GM10248 (cell line): Measurements from ENCODE around the gene STAB2.

Source experiments
- CTCF ChIA-PET: fragments of 300-600 bp; sonication (Branson Sonifier 250); formaldehyde crosslinking; extraction: SDS; loops from one replicate; lab custom pipeline; 2021; ENCODE audit warnings: antibody characterized with exemption; lab: Yijun Ruan, JAX
- POLR2A ChIA-PET: fragments of 350-650 bp; sonication (Branson Sonifier 250); formaldehyde crosslinking; extraction: SDS; loops from one replicate; lab custom pipeline; 2020; ENCODE audit warnings: antibody characterized with exemption; lab: Yijun Ruan, JAX
- DNase-seq: peaks from one replicate; pipeline ENCODE4 v3.0.0; 2012; ENCODE audit errors: extremely low spot score
- CTCF ChIP-seq: IDR thresholded peaks from 2 replicates; pipeline ENCODE4 v1.5.1; 2012; ENCODE audit warnings: mild to moderate bottlenecking, low read depth; ENCODE audit errors: extremely low read depth, missing control alignments, control extremely low read depth

Gene STAB2

DNA sequence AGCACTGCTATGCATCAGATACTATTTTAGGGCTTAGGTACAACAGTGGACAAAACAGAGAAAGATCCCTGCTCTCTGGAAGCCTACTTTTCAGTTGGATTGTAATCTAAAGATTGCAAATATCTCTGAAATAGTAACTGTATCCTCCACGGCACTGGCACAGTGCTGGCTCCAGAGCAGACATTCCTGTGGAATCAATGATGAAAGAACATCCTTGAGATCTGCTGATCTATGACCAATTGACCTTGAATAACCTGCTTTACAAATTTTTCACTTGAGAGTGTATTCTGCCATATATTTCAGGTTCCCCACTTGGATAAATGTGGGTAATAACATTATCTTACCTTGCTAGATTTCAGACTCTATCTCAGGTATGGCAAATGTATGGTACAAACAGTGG is 3.2 kb downstream of the STAB2 start:
- no peak for TF ChIP-seq CTCF
- CTCF ChIA-PET, result no interaction called here
- no peak for DNase-seq
- POLR2A ChIA-PET, result no interaction called here

DNA sequence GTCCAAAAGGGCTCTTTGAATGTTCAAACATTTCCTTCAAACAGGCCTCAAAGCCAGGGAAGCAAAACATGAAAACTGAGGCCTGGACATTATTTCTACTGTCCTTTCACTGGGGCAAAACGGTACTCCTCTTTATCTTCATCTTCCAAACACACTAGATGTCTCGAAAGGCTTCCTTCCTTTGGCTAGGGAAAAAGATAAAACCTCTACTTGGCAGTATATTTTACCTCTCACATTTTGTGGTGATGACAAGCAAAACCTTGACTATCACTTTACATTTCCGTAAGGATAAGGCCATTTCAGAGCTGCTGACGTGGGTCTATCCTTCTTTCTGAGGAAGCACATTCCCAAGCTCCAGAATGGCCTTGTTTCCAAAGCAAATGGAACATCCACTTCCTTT is 9.9 kb downstream of the STAB2 start:
- no peak for TF ChIP-seq CTCF
- POLR2A ChIA-PET, result no interaction called here
- CTCF ChIA-PET, result interaction anchor here (1.1 kb wide), 1 partner anchor 26 kb away, joined by 3 read pairs; no protein-coding TSS in a partner anchor
- DNase-seq, result no peak

DNA sequence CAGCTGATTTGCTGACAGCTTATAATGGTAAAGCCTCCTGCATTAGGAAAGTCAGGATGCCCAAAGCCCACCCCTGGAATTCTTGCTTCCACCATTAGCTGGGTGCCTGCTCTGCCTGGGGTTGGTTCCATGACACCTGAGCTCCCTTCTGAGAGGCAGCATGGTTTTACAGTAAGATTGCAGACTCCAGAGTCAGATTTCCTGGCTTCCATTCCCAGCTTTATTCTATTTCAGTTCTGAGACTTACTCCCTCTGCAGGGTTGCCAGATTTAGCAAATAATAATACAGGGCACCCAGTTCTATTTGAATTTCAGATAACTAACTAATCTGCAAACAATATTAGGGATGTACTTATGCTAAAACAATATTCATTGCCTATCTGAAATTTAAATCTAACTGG is 12.2 kb downstream of the STAB2 start:
- TF ChIP-seq CTCF, result no peak
- ChIA-PET CTCF (interaction anchor here (1.2 to 1.9 kb wide), 5 partner anchors 24 to 34 kb away, joined by 3 to 5 read pairs (median 4); no protein-coding TSS in a partner anchor), POLR2A (no interaction called here)
- no peak for DNase-seq

DNA sequence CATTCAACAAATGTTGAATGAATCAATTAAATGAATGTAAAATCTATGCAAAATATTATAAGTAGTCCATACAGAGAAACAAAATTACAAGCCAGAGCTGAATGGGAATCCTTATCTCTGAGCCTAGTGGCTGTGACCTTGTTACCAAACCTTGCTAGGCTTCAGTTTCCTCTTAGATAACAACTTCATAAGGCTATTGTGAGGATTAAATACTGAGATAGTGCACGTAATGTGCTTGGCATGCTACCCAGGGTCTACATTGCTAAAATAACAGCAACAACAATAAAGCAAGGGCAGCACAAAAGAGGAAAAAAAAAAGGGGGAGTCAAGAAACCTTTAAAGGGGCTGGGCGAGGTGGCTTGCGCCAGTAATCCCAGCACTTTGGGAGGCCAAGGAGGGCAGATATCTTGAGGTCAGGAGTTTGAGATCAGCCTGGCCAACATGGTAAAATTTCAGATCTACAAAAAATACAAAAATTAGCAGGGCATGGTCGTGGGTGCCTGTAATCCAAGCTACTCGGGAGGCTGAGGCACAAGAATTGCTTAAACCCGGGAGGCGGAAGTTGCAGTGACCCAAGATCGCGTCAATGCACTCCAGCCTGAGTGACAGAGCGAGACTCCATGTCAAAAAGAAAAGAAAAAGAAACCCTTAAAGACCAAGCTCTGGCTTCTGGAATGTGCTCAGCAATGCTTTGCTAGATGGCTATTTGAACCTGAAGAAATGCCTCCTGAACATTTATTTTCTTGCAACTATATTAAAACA is 14.1 kb downstream of the STAB2 start:
- no peak for DNase-seq
- ChIA-PET CTCF (interaction anchor here (1.2 to 1.7 kb wide), 2 partner anchors 20 to 25 kb away, joined by 3 to 4 read pairs; no protein-coding TSS in a partner anchor), POLR2A (no interaction called here)

GRCh38 chr12:103620395-103620794 is 33.3 kb downstream of the STAB2 start:
- ChIA-PET CTCF (interaction anchor here (4.8 kb wide), 1 partner anchor 12 kb away, joined by 29 read pairs; no protein-coding TSS in a partner anchor), POLR2A (no interaction called here)
- TF ChIP-seq CTCF, result no peak
- no peak for DNase-seq

More for the DNA sequence above, 14.1 kb downstream of the STAB2 start:
- no peak for TF ChIP-seq CTCF

DNA sequence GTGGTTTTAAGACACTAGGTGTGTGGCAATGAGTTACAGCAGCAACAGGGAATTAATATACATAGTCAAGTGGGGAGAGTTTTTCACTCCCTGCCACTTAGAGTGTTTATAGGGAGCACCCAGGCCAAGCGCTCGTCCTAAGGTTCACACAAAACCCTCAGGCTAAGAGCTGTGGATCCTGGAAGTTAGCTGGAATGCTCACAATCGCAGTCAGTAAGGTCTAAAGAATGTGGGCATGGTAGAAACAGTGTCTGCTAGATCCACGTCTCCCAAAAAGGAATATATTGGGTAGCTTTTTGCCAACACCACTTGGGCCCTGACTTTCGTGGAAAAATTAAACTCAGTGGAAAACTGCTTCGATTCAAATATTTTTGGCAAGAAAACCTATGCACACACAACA is 36.6 kb downstream of the STAB2 start:
- no peak for TF ChIP-seq CTCF
- CTCF ChIA-PET, result interaction anchor here (4.8 kb wide), 1 partner anchor 9 kb away, joined by 29 read pairs; no protein-coding TSS in a partner anchor
- DNase-seq, result no peak
- POLR2A ChIA-PET, result no interaction called here
